PC-9 (cell line): Measurements from ENCODE around the gene SOD3.

Experiments used
- EZH2 ChIP-seq: fragments of 200-600 bp; sonication (generic); IDR thresholded peaks from 2 replicates; pipeline ENCODE4 v1.8.0; 2017; ENCODE audit warnings: antibody characterized with exemption, low read depth
- TF ChIP-seq, protein P1 (sequence below): fragments of 200-600 bp; sonication (generic); conservative IDR thresholded peaks from 2 replicates; pipeline ENCODE4 v1.6.1; 2017; ENCODE audit warnings: mixed run types, antibody characterized with exemption, mild to moderate bottlenecking, moderate library complexity

GRCh38 chr4:24750106-24750505, 45.3 kb upstream of the SOD3 start:
- TF ChIP-seq EZH2, result no peak
- TF ChIP-seq, protein P1, sequence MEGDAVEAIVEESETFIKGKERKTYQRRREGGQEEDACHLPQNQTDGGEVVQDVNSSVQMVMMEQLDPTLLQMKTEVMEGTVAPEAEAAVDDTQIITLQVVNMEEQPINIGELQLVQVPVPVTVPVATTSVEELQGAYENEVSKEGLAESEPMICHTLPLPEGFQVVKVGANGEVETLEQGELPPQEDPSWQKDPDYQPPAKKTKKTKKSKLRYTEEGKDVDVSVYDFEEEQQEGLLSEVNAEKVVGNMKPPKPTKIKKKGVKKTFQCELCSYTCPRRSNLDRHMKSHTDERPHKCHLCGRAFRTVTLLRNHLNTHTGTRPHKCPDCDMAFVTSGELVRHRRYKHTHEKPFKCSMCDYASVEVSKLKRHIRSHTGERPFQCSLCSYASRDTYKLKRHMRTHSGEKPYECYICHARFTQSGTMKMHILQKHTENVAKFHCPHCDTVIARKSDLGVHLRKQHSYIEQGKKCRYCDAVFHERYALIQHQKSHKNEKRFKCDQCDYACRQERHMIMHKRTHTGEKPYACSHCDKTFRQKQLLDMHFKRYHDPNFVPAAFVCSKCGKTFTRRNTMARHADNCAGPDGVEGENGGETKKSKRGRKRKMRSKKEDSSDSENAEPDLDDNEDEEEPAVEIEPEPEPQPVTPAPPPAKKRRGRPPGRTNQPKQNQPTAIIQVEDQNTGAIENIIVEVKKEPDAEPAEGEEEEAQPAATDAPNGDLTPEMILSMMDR, result no peak
